ENCODE results near the gene GZMB.
"Not testable (repeated sequence)": the region's sequence is repeated elsewhere in the genome, so short reads cannot be mapped to it uniquely, and the experiment has no call there.

Gene GZMB

DNA sequence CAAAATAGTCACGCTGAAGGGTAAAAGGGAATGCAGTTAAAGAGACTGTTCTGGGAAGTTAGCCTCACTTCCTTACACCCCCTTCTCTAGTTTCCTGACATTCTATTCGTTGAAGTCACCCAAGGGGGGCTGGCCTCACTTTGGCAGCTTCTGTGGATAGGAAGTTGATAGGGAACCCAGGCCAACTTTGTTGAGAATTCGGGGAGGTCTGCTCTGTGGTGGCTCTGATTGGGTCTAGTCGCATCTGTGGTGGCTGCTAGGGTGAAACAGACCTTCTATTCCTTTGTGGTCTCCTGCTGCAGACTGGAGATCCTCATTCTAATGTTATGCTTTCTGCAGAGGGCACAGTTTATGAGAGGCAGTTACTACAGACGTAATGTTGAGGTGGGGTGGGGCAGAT is 28.8 kb upstream of the GZMB start:
- H3K36me3 ChIP-seq (replicated peaks), result no peaks in the 10 kb centered on the region
- H3K4me3 ChIP-seq, result no peak overlapping the region
- H3K9me3 ChIP-seq, result no peaks in the 10 kb centered on the region
- no peak for DNase-seq (ENCODE audit: low spot score in 2 of 2)
- H3K27me3 ChIP-seq (ENCODE audit: low read depth), result no peaks in the 10 kb centered on the region
- no peaks in the 10 kb centered on the region for H3K4me1 ChIP-seq
- in situ Hi-C loops (cut with MboI; ENCODE audit: low sequenced_read_pairs), result no loop called here

DNA sequence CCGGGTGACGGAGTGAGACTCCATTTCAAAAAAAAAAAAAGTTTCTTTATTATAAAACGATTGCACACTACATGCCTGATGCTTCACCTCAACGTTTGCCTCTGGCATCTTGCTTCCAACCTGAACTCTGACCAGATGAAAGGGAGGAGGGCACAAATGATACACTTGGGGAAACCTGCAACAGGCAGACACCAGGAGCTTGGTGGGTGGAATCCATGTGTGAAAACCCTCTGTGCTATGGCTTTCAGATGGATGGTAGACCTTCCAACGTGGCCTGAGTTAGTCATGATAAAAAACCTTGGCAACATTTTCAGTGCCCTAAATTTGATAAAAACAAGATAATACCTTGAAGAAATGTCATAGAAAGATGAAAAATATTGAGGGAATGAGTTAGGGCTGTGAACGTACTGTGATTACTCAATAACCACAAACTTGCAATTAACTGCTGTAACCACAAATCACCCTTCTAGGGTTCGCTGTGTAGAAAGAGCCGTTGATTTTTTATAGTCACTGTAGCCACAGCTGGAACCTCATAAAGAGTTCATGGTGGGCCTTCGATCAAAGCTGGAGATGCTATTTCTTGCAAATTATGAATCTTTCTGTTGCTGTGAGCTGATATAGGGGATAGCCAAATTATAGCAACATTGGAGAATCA is 26.1 kb upstream of the GZMB start:
- DNase-seq (ENCODE audit: low spot score in 2 of 2), result no peak
- H3K4me3 ChIP-seq, result no peak overlapping the region
- no peaks in the 10 kb centered on the region for H3K9me3 ChIP-seq
- in situ Hi-C loops (cut with MboI; ENCODE audit: low sequenced_read_pairs), result no loop called here
- no peaks in the 10 kb centered on the region for H3K27me3 ChIP-seq (ENCODE audit: low read depth)
- H3K36me3 ChIP-seq (replicated peaks), result no peaks in the 10 kb centered on the region
- H3K4me1 ChIP-seq, result no peaks in the 10 kb centered on the region

DNA sequence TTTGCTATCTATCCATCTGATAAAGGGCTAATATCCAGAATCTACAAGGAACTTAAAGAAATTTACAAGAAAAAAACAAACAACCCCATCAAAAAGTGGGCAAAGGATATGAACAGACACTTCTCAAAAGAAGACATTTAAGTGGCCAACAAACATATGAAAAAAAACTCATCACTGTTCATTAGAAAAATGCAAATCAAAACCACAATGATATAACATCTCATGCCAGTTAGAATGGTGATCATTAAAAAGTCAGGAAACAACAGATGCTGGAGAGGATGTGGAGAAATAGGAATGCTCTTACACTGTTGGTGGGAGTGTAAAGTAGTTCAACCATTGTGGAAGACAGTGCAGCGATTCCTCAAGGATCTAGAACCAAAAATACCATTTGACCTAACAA is 14.4 kb upstream of the GZMB start:
- H3K9me3 ChIP-seq; H3K27me3 ChIP-seq (ENCODE audit: low read depth); H3K4me3 ChIP-seq; DNase-seq (ENCODE audit: low spot score in 2 of 2); H3K4me1 ChIP-seq; H3K36me3 ChIP-seq (replicated peaks); in situ Hi-C loops (cut with MboI; ENCODE audit: low sequenced_read_pairs): not testable (repeated sequence)

DNA sequence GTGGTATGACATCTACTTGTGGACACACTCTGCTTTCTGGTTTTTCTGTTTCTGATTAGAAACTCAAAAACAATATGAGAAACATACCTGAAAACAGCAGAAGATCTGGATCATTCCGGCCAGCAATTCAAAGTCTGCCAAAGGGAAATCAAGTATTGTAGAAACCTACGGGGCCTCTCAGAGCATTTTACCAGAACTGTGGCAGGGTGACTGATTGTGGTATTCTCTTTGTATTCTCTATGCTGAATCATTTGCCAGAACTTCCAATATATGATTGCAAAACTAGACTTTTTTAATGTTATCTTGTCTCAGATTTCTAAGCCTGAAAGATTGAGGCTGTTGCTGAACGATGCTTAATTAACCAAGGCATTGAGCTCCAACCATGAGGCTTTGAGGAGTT is 5.9 kb upstream of the GZMB start:
- no peak overlapping the region for H3K4me3 ChIP-seq
- H3K36me3 ChIP-seq (replicated peaks), result no peaks in the 10 kb centered on the region
- in situ Hi-C loops (cut with MboI; ENCODE audit: low sequenced_read_pairs), result no loop called here
- H3K27me3 ChIP-seq (ENCODE audit: low read depth), result no peaks in the 10 kb centered on the region
- DNase-seq (ENCODE audit: low spot score in 2 of 2), result no peak
- H3K9me3 ChIP-seq, result no peaks in the 10 kb centered on the region
- H3K4me1 ChIP-seq, result no peaks in the 10 kb centered on the region

DNA sequence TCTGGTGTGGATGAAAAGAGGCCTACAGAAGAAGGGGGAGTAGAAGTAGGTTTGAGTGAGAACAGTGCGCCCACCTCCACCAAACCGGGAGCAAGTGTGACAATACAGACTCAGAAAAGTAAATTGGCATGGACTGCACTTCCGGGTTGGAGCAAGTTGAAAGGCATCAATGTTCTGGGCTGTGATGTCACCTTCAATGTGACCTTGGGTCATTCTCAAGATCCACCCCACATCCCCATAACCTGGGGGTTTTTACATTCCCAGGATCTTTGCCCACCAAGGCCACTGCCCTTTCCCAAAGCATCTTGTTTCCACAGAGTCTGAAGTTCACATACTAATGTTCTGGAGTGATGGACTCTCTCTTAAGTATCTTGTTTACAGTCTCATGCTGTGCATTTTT is 5.3 kb upstream of the GZMB start:
- in situ Hi-C loops (cut with MboI; ENCODE audit: low sequenced_read_pairs), result no loop called here
- no peaks in the 10 kb centered on the region for H3K36me3 ChIP-seq (replicated peaks)

DNA sequence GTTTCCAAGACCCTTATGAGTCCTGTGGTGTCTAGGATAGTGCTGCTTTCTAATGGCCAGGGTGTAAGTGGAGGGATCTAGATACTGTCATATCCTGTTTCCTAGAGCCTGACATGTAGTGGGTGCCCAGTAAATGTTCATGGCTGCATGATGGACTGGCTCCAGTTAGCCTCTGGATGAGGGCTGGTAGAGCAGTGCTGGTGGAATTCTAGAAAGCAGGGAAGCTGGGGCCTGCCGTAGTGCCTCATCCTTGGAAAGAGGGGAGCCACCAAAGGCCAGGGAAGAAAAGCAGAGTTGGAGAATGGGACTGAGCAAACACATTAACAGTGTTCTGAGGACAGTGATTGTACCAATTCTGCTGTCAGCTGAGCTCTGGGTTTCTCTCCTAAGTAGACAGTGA is 637 bp downstream of the GZMB start:
- Histone ChIP-seq H3K4me3 (no peak overlapping the region), H3K27me3 (ENCODE audit: low read depth) (no peaks in the 10 kb centered on the region), H3K9me3 (no peaks in the 10 kb centered on the region), H3K4me1 (no peaks in the 10 kb centered on the region), H3K36me3 (replicated peaks) (no peaks in the 10 kb centered on the region)
- in situ Hi-C loops (cut with MboI; ENCODE audit: low sequenced_read_pairs), result no loop called here
- DNase-seq (ENCODE audit: low spot score in 2 of 2), result no peak

More for the DNA sequence above, 5.3 kb upstream of the GZMB start:
- Histone ChIP-seq H3K27me3 (ENCODE audit: low read depth) (no peaks in the 10 kb centered on the region), H3K4me3 (no peak overlapping the region), H3K4me1 (no peaks in the 10 kb centered on the region), H3K9me3 (no peaks in the 10 kb centered on the region)
- no peak for DNase-seq (ENCODE audit: low spot score in 2 of 2)

DNA sequence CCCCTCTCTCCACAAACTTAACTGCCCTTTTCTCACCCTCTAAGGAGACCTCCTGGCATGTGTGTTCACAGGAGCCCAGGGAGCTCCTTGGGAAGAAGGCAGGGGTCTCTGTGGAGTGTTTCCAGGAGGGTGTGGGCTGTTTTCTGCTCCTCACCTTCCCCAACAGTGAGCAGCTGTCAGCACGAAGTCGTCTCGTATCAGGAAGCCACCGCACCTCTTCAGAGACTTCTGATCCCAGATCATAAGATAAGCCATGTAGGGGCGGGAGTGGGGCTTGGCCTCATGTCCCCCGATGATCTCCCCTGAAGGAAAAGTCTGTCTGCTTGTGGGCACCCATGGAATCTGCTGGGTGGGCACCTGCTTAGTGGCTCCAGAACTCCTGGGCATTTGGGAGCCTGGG is 1.2 kb downstream of the GZMB start:
- H3K4me1 ChIP-seq, result no peaks in the 10 kb centered on the region
- no peak overlapping the region for H3K4me3 ChIP-seq
- H3K27me3 ChIP-seq (ENCODE audit: low read depth), result no peaks in the 10 kb centered on the region
- in situ Hi-C loops (cut with MboI; ENCODE audit: low sequenced_read_pairs), result no loop called here
- no peak for DNase-seq (ENCODE audit: low spot score in 2 of 2)
- H3K9me3 ChIP-seq, result no peaks in the 10 kb centered on the region
- no peaks in the 10 kb centered on the region for H3K36me3 ChIP-seq (replicated peaks)

DNA sequence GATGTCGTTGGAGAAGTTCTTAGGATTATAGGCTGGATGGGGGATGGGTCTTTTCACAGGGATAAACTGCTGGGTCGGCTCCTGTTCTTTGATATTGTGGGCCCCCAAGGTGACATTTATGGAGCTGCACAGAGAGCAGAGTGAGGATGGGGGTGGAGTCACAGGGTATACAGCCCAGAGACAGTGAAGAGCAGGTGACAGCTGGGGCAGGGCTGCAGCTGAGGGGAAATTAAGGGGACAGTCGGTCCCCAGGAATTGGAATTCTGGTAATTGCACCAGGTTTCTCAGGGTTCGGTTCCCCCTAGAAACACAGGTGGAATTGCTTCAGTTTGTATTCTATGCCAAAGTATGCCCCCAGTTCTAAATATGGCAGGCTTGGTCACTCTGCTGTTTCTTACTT is 1.7 kb downstream of the GZMB start:
- Histone ChIP-seq H3K9me3 (no peaks in the 10 kb centered on the region), H3K36me3 (replicated peaks) (no peaks in the 10 kb centered on the region), H3K4me1 (no peaks in the 10 kb centered on the region), H3K4me3 (no peak overlapping the region), H3K27me3 (ENCODE audit: low read depth) (no peaks in the 10 kb centered on the region)
- no peak for DNase-seq (ENCODE audit: low spot score in 2 of 2)
- in situ Hi-C loops (cut with MboI; ENCODE audit: low sequenced_read_pairs), result no loop called here

DNA sequence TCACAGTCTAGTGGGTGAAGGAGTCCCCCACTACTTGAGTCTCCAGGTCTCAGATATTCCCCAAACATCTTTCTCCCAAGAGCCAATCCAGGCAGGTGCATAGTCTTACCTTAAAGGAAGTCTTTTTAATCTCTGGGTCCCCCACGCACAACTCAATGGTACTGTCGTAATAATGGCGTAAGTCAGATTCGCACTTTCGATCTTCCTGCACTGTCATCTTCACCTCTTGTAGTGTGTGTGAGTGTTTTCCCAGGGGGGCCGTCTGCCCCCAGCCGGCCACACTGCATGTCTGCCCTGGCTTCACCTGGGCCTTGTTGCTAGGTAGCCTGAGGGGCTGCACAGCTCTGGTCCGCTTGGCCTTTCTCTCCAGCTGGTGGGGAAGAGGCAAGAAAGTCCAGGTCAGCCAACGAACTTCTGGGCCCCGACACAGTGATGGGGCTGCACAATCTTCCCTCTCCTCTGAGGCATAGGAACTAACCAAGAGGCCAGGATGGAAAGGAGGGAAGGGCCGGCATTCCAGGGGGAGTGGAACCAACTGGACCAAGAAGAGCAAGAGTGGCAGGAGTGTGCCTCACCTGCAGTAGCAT is 2.1 kb downstream of the GZMB start:
- in situ Hi-C loops (cut with MboI; ENCODE audit: low sequenced_read_pairs), result no loop called here
- no peaks in the 10 kb centered on the region for H3K4me1 ChIP-seq

DNA sequence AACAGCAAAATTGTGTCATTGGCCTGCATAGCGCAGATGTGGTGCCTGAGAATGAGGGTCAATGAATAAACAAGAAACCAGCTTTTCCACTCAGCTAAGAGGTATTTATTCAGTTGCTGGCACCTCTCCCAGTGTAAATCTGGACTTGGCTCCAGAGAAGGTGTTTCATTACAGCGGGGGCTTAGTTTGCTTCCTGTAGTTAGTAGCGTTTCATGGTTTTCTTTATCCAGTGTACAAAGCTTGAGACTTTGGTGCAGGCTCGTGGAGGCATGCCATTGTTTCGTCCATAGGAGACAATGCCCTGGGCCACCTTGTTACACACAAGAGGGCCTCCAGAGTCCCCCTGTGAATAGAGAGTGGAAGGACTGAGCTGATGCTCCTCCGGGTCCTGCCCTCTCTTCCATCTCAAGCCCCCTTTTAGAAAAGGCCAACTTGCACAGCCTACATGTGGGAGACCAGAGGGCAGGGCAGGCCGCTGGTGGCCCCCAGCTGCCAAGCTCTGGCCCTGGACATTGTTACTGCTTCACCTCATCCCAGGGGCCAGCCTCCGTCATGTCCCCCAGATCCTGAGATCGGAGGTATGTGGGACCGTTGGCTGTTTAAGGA is 3.0 kb downstream of the GZMB start:
- Histone ChIP-seq H3K27me3 (ENCODE audit: low read depth) (no peaks in the 10 kb centered on the region), H3K36me3 (replicated peaks) (no peaks in the 10 kb centered on the region), H3K9me3 (no peaks in the 10 kb centered on the region), H3K4me3 (no peak overlapping the region), H3K4me1 (no peaks in the 10 kb centered on the region)
- DNase-seq (ENCODE audit: low spot score in 2 of 2), result no peak
- in situ Hi-C loops (cut with MboI; ENCODE audit: low sequenced_read_pairs), result no loop called here

More for the DNA sequence above, 2.1 kb downstream of the GZMB start:
- Histone ChIP-seq H3K4me3 (no peak overlapping the region), H3K36me3 (replicated peaks) (no peaks in the 10 kb centered on the region), H3K27me3 (ENCODE audit: low read depth) (no peaks in the 10 kb centered on the region), H3K9me3 (no peaks in the 10 kb centered on the region)
- DNase-seq (ENCODE audit: low spot score in 2 of 2), result no peak

DNA sequence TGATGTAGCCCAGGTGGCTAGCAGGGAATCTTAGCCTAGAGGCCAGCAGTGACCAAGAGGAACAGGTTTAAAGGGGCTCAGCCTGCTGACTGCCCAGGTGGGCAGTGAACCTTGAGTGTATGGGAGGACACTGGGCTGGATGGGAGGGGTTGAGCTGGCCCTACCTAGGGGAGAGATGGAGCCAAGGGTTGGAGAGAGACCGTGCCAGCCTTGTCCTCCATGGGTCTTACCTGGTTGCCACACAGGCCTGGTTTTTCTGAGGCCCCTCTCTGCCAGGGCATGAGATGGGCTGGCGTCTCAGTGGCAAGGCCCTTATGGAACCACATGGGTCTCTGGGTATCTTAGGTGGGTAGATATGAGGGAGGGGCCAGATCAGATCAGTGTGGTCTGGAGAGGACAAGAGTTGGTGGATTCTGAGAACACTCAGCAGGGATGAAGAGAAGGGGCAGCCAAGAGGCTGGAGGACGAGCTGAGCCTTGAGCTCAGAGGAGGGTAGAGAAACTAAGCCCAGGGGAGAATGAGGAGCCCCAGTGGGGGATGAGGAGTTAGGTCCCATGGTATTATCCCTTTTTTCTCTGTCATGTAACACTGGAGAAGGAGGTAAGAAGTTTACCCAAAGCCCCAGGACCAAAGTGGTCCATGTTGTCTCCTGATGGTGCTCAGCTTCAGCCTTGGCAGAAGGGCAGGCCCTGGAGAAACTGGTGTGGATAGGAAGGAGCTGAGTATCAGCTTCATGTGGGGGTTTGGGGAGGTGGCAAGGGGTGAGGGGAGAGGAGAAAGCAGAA is 3.7 kb downstream of the GZMB start:
- no peak for DNase-seq (ENCODE audit: low spot score in 2 of 2)
- Histone ChIP-seq H3K36me3 (replicated peaks) (no peaks in the 10 kb centered on the region), H3K9me3 (no peaks in the 10 kb centered on the region), H3K4me3 (no peak overlapping the region), H3K4me1 (no peaks in the 10 kb centered on the region), H3K27me3 (ENCODE audit: low read depth) (no peaks in the 10 kb centered on the region)
- in situ Hi-C loops (cut with MboI; ENCODE audit: low sequenced_read_pairs), result no loop called here

DNA sequence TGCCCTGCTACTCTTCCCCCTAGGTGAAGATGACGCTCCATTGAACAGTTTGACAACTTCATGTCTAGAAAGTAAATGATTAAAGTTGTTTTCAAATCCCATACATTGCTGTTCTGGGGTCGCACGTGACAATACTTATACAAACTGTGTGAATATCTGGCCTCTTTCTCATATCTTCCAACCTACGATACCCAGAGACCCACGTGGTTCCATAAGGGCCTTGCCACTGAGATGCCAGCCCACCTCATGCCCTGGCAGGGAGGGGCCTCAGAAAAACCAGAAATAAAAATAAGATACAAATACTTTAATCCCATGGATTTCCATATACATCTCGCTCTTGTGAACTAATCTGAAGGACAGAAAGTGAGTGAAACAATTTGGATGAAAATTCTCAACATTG is 4.5 kb downstream of the GZMB start:
- Histone ChIP-seq H3K36me3 (replicated peaks) (no peaks in the 10 kb centered on the region), H3K4me1 (no peaks in the 10 kb centered on the region), H3K9me3 (no peaks in the 10 kb centered on the region), H3K4me3 (no peak overlapping the region), H3K27me3 (ENCODE audit: low read depth) (no peaks in the 10 kb centered on the region)
- no peak for DNase-seq (ENCODE audit: low spot score in 2 of 2)
- in situ Hi-C loops (cut with MboI; ENCODE audit: low sequenced_read_pairs), result no loop called here

DNA sequence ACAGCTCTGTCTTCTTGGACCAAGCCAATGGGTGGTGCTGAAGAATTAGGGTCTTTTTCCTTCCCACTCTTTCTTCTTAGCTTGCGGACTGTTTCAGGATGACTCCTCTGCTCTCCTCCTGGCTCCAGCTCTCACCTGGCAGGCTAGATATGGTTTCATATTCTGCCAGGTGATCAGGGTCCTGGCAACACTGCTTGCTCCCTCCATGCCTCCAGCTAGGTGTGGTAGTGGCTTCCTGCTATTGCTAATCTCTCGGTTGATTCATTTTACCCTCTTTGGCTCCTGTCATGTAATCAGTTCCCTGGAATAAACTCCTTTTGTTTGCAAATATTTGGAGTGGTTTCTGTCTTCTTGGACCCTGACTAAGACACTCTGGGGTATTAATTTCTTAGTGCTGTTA is 20.2 kb downstream of the GZMB start:
- H3K9me3 ChIP-seq, result no peaks in the 10 kb centered on the region
- in situ Hi-C loops (cut with MboI; ENCODE audit: low sequenced_read_pairs), result no loop called here
- H3K27me3 ChIP-seq (ENCODE audit: low read depth), result no peaks in the 10 kb centered on the region
- H3K4me1 ChIP-seq, result no peaks in the 10 kb centered on the region
- DNase-seq (ENCODE audit: low spot score in 2 of 2), result no peak
- no peaks in the 10 kb centered on the region for H3K36me3 ChIP-seq (replicated peaks)
- no peak overlapping the region for H3K4me3 ChIP-seq

DNA sequence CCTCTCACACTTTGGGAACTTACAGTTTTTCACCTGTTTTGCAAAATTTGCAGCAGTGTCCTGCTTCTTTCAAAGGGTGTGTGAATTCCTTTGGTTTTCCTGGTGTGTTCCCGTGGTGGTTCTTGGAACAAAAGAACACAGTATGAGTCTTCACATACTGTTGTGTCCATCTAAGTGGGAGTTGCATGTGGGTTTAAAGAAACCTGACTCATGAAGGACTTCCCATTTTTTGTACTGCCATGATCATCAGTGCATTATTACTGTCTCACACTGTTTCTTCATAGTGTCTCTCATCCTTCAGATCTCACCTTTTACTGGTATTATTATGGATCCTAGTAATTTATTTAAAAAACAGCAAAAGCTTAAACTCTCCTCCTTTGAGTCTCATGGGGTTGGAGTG is 20.7 kb downstream of the GZMB start:
- in situ Hi-C loops (cut with MboI; ENCODE audit: low sequenced_read_pairs), result no loop called here
- H3K9me3 ChIP-seq, result no peaks in the 10 kb centered on the region
- no peak for DNase-seq (ENCODE audit: low spot score in 2 of 2)

More for the DNA sequence above, 20.7 kb downstream of the GZMB start:
- Histone ChIP-seq H3K36me3 (replicated peaks) (no peaks in the 10 kb centered on the region), H3K4me3 (no peak overlapping the region), H3K4me1 (no peaks in the 10 kb centered on the region), H3K27me3 (ENCODE audit: low read depth) (no peaks in the 10 kb centered on the region)
